Activated CD4-positive, alpha-beta T cell treated with anti-CD3 and anti-CD28 coated beads, Interleukin-2, amount 50 U/mL, for 24 hours (primary cell): ENCODE data around the gene TRAPPC2L.

ENCODE experiments used
- DNase-seq, 2 donors: peaks; one replicate each; pipeline ENCODE4 v3.0.0-alpha.2; 2020; ENCODE audit warnings: low read depth in 1 of 2, low spot score in 1 of 2

TRAPPC2L gene

DNA sequence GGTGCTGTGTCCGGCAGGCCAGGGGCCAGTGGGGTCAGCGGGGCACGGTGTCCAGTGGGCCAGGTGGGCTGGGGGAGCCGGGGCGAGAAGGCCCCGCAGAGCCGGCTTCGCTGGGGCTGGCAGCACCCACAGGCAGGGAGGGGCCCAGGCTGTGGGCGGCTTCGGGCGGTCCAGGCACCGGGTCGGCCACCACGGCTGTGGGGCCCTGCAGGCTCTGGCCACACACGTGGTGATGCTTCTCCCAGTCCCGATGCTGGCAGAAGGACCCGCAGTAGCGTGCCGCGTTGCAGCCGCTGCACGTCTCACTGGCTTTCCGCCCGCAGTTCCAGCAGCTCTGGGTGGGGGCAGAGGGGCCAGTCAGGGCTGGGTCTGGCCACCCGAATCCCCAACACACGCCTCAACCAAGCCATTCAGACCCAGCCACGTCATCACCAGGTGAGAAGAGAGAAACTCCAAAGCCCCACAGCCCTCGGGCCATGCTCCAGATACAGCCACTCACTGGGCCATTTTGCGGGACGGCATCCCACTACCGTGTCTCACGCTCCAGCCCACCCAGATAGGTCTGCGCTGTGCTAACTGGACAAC, 20.1 kb downstream of the TRAPPC2L start:
- no peak for DNase-seq

GRCh38 chr16:88877564-88878289, 20.8 kb downstream of the TRAPPC2L start:
- DNase-seq = no peak

DNA sequence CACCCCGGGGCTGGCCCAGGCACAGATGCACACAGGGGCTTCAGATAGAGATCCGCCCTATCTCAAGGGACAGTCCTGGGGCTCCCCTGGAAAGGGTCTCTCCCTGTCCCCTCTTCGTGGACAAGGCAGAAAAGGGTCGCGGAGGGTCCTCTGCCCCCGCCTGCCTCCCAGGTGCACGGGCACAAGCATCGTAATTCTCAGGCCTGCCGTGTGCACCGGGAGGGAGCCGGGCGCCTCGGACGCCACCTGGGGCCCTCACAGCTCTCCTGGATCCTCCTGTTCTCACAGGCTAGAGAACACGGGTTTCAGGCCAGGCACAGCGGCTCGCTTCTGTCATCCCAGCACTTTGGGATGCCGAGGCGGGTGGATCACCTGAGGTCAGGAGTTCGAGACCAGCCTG, 21.4 kb downstream of the TRAPPC2L start:
- DNase-seq = no peak

DNA sequence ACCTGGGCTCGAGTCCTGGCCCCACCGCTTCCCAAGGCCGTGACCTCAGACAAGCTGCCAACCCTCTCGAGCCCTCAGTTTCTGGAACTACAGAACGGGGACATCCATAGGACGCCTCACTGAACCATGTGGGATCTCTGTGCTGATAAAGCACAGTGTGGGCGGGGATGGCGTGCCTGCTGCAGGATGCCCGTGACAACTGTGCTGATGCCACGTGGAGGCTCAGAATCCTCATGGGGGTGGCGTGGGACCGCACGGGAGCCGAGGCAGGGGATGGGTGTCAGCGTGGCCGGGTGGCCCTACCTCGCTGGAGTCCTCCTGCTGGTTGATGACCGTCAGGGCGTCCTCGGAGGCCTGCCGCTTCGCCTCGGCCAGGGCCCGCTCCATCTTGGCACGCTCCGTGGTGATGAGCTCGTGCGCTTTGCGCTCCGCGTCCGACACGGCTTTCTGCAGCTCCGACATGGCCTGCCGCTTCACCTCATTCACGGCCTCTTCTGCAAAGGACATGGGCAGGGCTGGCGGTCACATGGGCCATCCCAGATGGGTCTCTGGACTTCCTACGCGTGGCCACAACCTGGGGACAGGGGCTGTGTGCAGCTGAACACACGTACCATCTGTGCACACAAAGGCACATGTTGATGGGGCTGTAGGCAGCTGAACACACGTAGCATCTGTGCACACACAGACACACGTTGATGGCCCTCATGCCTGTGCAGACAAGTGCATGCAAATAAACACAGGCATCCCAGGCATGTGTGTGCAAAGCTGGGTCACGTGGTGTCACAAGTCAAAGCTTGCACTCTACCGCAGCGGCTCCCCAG, 22.2 kb downstream of the TRAPPC2L start:
- DNase-seq = no peak

- DNase-seq = no peak
Observed at GRCh38 chr16:88879788-88880055, 22.8 kb downstream of the TRAPPC2L start.

DNA sequence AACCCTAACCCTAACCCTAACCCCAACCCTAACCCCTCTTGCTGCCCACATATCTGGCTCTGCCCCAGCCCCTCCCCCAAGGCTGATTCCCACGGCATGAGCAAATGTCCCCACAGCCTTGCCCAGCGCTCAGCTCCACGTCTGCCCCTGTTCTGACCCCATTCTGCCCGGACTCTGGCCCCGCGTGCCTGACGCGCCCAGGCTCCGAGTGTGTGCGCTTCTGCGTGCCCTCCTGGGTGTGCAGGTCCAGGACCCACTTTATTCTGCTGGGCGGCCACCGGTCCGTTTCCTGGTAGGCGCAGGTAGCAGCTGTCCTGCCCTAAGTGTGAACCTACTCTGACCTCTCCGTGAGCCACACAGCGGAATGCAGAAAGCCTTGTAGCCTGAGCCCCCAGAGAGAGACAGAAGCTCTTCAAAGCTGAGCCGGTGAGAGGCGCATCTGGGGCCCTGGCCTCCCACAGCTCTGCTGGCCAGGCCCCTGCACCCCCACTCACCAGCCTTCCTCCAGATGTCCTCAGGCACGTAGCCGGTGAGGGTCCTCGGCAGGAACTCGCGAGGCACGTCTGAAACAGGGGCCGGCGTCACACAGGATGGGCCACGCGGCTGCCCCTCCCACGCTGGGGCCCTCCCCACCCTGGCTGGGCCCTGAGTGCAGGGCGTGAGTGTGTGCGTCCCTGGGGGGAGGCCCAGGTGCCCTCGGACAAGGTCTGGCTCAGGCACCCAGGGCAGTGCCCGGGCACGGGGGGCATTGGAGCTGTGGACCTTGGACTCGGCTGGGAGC, 23.5 kb downstream of the TRAPPC2L start:
- no peak for DNase-seq

- no peak for DNase-seq
Observed at GRCh38 chr16:88881007-88881615, 24.2 kb downstream of the TRAPPC2L start.

GRCh38 chr16:88881675-88882357, 24.9 kb downstream of the TRAPPC2L start:
- no peak for DNase-seq

- no peak for DNase-seq
Observed at GRCh38 chr16:88882358-88883030, 25.6 kb downstream of the TRAPPC2L start.

GRCh38 chr16:88883117-88883895, 26.4 kb downstream of the TRAPPC2L start:
- no peak for DNase-seq

- no peak for DNase-seq
Observed at GRCh38 chr16:88883946-88884345, 27.0 kb downstream of the TRAPPC2L start.

GRCh38 chr16:88884569-88885271, 27.8 kb downstream of the TRAPPC2L start:
- DNase-seq = no peak

DNA sequence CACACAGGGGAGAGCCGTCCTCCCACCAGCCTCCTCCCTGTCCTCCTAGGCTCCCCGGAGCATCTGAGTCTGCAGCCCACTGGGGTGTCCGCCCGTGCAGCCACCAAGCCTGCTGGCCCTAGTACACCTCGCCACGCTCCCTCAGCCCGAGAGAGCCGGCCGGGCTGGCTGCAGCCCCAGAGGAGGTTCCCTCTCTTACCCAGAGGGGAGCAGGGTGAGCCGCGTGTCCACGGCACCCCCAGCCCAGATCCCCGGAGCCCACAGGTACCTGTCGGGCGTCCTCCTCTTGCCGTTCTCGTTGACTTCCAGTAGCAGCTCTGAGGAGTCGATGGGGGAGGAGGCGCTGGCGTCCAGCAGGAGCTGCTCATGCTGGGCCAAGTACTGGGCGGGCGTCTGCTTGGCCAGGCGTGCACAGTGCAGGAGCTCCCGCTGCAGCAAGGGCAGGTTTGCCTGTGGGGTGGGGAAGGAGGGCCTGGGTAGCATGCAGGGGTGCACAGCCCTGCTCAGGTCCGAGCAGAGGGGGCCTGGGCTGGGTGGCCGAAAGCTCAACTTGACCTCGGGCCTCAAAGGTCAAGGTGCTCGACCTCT, 28.9 kb downstream of the TRAPPC2L start:
- no peak for DNase-seq

- DNase-seq = no peak
Observed at GRCh38 chr16:88886420-88886844, 29.5 kb downstream of the TRAPPC2L start.

DNA sequence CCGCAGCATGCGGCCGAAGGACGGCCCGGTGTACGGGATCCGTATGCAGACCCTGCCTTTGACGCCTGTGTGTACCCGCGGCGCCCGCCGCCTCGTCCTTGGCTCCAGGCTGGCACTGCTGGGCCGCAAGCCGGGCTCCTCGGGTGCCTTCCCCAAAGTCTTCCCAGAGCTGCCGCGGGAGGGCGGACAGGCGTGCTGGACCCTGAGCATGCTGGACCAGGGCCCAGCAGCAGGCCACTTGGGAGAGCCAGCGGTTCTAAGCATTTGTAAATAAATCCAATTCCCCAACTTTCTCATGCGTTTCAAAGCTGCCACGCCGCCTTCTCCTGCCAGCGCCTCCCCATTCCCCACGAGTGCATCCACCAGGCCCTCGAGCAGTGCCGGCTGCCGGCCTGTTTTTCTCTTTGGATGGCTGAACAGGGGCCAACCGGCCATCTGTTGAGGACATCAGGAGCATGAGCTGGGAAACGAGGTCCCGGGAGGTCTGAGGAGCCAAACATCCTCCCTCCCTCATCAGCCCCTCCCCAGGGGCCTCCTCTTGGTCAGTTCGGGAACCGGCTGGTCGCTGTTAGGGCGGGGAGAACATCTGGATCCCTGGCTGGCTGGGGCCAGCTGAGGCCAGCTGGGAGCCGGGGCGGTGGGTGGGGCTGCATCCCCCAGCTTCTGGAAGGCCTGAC, 30.1 kb downstream of the TRAPPC2L start:
- no peak for DNase-seq

DNA sequence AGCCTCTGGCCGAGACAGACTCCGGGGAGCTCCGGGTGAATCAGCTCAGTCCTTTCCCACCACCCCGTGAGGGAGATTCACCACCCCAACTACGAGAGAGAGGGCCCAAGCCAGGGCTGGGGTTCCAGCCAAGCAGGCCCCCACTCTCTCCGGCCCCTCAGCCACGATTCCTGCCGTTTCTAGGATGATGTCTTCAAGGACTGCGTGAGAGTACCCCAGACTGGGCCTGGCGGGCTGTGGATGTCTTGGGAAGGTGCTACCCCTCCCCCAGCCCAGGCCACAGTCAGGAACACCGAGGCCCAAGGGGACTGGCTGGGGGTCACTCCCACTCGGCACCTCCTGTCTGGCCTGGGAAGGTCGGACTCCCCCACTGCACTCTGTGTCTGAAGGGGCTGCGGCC, 31.1 kb downstream of the TRAPPC2L start:
- no peak for DNase-seq

- DNase-seq = no peak
Observed at GRCh38 chr16:88888461-88889387, 31.8 kb downstream of the TRAPPC2L start.
